Body of pancreas (tissue), 4 donors: ENCODE data around the gene GPX6. TPM values are rescaled to one million over a fixed set of nuclear protein-coding genes. Genes with fewer than 3 reads are reported as not detected.
A peak's percentile ranks its signal among the peaks of the same experiment; 100 is the strongest.
"Not testable (repeated sequence)": the region's sequence is repeated elsewhere in the genome, so short reads cannot be mapped to it uniquely, and the experiment has no call there.

Source experiments
- ATAC-seq: fragments of 150-250 bp; one replicate; pipeline ENCODE4 v1.9.1; 2016
- DNase-seq, 4 donors: peaks; one replicate each; pipeline ENCODE4 v3.0.0-alpha.2; 2019
- H3K27ac ChIP-seq, 4 donors: fragments of 200-600 bp; sonication (generic); 1 replicate in 3 of 4; 2 replicates in 1 of 4; pipeline versions ENCODE4 v1.5.1 to v1.6.1; 2016 to 2019; ENCODE audit warnings: mild to moderate bottlenecking in 1 of 4, mixed read lengths in 1 of 4, moderate library complexity in 1 of 4
- H3K27me3 ChIP-seq, 2 donors: fragments of 200-600 bp; sonication (generic); one replicate each; pipeline ENCODE4 v1.6.0; 2016; ENCODE audit warnings: mild to moderate bottlenecking in 1 of 2
- H3K36me3 ChIP-seq, 2 donors: fragments of 200-600 bp; sonication (generic); replicated peaks in 1 of 2; 2 replicates each; pipeline ENCODE4 v1.5.1; 2016; ENCODE audit warnings: low read depth in 2 of 2; ENCODE audit not compliant: insufficient read depth in 1 of 2
- H3K4me1 ChIP-seq: fragments of 200-600 bp; sonication (generic); one replicate; pipeline ENCODE4 v1.6.0; 2016
- H3K4me3 ChIP-seq, 2 donors: fragments of 200-600 bp; sonication (generic); 1 replicate in 1 of 2; 2 replicates in 1 of 2; pipeline ENCODE4 v1.5.1; 2016 to 2019
- H3K9me3 ChIP-seq, 3 donors: fragments of 200-600 bp; sonication (generic); 1 replicate in 2 of 3; 2 replicates in 1 of 3; pipeline ENCODE4 v1.5.1; 2016
- POLR2A ChIP-seq, 3 donors: fragments of 450-650 bp; IDR thresholded peaks; one replicate each; pipeline ENCODE4 v1.6.1; 2016; ENCODE audit warnings: antibody characterized with exemption in 3 of 3, mild to moderate bottlenecking in 2 of 3
- WGBS, 2 donors: methylation state at CpG; one replicate each; pipeline ENCODE4 v1.1.5; 2017; 5-methylcytosine and 5-hydroxymethylcytosine counted together
- intact Hi-C: fragments of 100-400 bp; cut with DNase I; formaldehyde crosslinking; loops from one replicate; pipeline ENCODE4 v1.15.1; 2023
- total RNA-seq, 2 donors: library from RNA; depleted of rRNA; stranded (reverse); fragments of >200 nt; gene quantifications; one replicate each; pipeline ENCODE4 v1.1.0, GENCODE V29; 2016
- TF ChIP-seq, protein P1 (sequence below), 7 experiments: fragments of 450-650 bp in 4 of 7; fragments of 200-600 bp in 3 of 7; sonication (generic) in 3 of 7; IDR thresholded peaks; one replicate each; pipeline ENCODE4 v1.5.1; 2016 to 2019; ENCODE audit warnings: antibody characterized with exemption in 7 of 7

GPX6 gene
- total RNA-seq, 2 donors from 2014 or later, result not detected

DNA sequence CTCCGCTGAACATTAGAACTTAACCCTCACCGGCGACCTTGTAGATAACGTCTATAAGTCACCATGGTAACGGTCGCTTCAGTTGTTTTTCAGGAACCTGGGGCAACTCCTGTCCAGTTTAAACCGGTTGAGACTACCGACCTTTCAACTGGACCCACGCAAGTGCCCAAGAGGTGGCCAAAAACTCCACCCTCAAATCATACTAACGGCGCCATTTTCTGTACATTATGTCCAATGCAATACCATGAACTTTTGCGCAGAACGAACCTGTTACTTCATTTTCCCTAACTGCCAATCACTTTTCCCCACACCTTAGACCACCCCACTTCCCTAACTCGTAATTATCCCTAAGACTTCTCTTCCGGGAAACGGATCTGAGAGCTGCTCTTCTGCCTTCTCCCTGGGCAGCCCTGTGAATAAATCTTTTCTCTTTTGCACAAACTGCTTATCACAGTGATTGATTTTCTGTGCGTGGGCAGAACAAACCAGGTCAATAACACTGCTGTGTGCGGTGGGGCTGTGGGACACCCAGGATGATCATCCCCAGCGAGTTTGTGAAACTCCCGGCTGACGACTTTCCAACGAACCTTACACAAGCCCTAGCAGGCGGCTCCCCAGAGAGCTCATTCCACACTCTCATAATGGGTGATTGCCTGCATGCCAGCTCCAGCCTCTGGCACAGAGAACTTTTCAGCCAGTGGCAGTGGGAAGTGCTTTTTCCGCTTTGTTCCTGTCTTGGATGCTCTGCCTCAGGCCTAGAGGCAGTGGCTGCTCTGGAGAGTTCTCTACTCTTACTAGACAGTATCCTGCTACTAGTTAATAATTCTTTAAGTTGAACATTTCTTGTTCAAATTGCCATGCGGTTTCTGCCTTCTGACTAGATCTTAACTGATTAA lies 38.6 kb upstream of the GPX6 start:
- TF ChIP-seq POLR2A (IDR thresholded peaks at IDR 0.05), result no peak
- TF ChIP-seq, protein P1, sequence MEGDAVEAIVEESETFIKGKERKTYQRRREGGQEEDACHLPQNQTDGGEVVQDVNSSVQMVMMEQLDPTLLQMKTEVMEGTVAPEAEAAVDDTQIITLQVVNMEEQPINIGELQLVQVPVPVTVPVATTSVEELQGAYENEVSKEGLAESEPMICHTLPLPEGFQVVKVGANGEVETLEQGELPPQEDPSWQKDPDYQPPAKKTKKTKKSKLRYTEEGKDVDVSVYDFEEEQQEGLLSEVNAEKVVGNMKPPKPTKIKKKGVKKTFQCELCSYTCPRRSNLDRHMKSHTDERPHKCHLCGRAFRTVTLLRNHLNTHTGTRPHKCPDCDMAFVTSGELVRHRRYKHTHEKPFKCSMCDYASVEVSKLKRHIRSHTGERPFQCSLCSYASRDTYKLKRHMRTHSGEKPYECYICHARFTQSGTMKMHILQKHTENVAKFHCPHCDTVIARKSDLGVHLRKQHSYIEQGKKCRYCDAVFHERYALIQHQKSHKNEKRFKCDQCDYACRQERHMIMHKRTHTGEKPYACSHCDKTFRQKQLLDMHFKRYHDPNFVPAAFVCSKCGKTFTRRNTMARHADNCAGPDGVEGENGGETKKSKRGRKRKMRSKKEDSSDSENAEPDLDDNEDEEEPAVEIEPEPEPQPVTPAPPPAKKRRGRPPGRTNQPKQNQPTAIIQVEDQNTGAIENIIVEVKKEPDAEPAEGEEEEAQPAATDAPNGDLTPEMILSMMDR (IDR thresholded peaks at IDR 0.05), result no peak
- Histone ChIP-seq H3K4me1 (no peaks in the 10 kb centered on the region), H3K36me3 (no peaks in the 10 kb centered on the region), H3K4me3 (no peak overlapping the region), H3K9me3 (no peaks in the 10 kb centered on the region), H3K27me3 (no peaks in the 10 kb centered on the region), H3K27ac (peak overlapping the region in 1 of 4 donors; percentile 22)
- 8 to 14% methylated on average over 21 to 25 of the region's 25 CpGs for WGBS, 2 donors
- intact Hi-C loops, result no loop called here
- ATAC-seq (peak; percentile 24), DNase-seq (peak in 2 of 4 donors; percentile 6 to 8)

- ATAC-seq (no peak), DNase-seq (no peak)
- 29 to 38% methylated on average over 8 of the region's 8 CpGs for WGBS, 2 donors
- H3K36me3 ChIP-seq, result no peaks in the 10 kb centered on the region
- intact Hi-C loops, result no loop called here
- H3K9me3 ChIP-seq, result no peaks in the 10 kb centered on the region
- no peaks in the 10 kb centered on the region for H3K4me1 ChIP-seq
- TF ChIP-seq POLR2A (IDR thresholded peaks at IDR 0.05), result no peak
- TF ChIP-seq, protein P1 (IDR thresholded peaks at IDR 0.05), result no peak
- no peaks in the 10 kb centered on the region for H3K27me3 ChIP-seq
- no peak overlapping the region for H3K27ac ChIP-seq
- H3K4me3 ChIP-seq, result no peak overlapping the region
Measured at GRCh38 chr6:28553384-28553985, 37.9 kb upstream of the GPX6 start.

DNA sequence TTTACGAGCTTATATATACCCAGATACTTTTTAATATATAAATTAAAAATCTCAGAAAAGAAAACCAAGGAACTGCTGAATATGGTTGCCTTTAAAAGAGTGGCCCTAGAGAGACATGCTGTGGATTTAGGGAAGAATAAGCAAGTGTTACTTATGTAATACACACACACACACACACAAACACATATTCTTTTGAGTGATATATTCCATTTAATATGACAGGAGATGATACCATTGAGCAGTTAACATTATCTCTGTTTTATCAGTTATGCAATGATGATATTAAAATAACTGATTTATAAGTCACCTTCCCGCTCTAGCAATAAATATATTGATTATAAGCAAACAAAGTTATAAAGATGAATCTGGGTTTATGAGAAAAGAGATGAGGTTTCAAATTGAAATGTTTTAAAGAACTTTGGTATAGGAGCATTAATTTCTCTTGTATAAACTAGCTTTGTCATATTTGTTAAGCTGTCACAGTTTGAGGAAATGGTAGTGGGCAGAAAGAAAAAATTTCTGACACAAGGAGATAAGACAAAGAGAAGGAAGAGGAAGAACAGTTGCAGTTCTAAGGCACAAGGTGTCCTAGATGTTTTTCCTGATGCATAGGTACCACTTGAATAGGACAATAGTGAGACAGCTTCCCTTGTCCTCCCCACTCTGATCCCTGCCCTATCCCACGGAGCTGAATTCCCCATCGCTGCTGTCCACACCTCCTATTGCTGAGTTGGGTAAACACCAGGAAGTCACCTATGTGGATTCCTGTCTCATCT lies 36.5 kb upstream of the GPX6 start:
- intact Hi-C loops, result no loop called here
- ATAC-seq, result no peak
- H3K4me3 ChIP-seq, result no peak overlapping the region

DNA sequence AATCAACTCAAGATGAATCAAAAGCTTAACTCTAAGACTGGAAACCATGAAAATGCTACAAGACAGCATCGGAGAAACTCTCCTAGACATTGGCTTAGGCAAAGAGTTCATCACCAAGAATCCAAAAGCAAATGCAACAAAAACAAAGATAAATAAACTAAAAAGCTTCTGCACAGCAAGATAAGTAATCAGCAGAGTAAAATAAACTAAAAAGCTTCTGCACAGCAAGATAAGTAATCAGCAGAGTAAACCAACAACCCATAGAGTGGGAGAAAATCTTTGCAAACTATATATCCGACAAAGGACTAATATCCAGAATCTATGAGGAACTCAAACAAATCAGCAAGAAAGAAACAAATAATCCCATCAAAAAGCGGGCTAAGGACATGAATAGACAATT lies 31.4 kb upstream of the GPX6 start:
- H3K9me3 ChIP-seq, H3K27ac ChIP-seq, DNase-seq, H3K4me3 ChIP-seq, H3K4me1 ChIP-seq, ATAC-seq, H3K27me3 ChIP-seq, intact Hi-C loops, H3K36me3 ChIP-seq: not testable (repeated sequence)
- 48 to 53% methylated on average over 3 of the region's 3 CpGs for WGBS, 2 donors

More for the DNA sequence above, 36.5 kb upstream of the GPX6 start:
- H3K9me3 ChIP-seq, result no peaks in the 10 kb centered on the region
- no peaks in the 10 kb centered on the region for H3K36me3 ChIP-seq
- no peak overlapping the region for H3K27ac ChIP-seq
- no peak for DNase-seq
- no peaks in the 10 kb centered on the region for H3K4me1 ChIP-seq
- 56 to 62% methylated on average over 4 of the region's 4 CpGs for WGBS, 2 donors
- no peaks in the 10 kb centered on the region for H3K27me3 ChIP-seq
- TF ChIP-seq POLR2A (IDR thresholded peaks at IDR 0.05), result no peak
- TF ChIP-seq, protein P1 (IDR thresholded peaks at IDR 0.05), result no peak

GRCh38 chr6:28545955-28546354 lies 30.4 kb upstream of the GPX6 start:
- Histone ChIP-seq H3K9me3 (no peaks in the 10 kb centered on the region), H3K27ac (no peak overlapping the region), H3K36me3 (no peaks in the 10 kb centered on the region), H3K27me3 (no peaks in the 10 kb centered on the region), H3K4me3 (no peak overlapping the region), H3K4me1 (no peaks in the 10 kb centered on the region)
- TF ChIP-seq, protein P1 (IDR thresholded peaks at IDR 0.05), result no peak
- no peak for TF ChIP-seq POLR2A (IDR thresholded peaks at IDR 0.05)
- ATAC-seq, result no peak
- intact Hi-C loops, result no loop called here
- no peak for DNase-seq
